A172 (cell line): ENCODE results near the gene PRKAB2. TPM values are rescaled to one million over a fixed set of nuclear protein-coding genes. Genes with fewer than 3 reads are reported as not detected.
"Not testable (repeated sequence)": the region's sequence is repeated elsewhere in the genome, so short reads cannot be mapped to it uniquely, and the experiment has no call there.

Source experiments
- DNase-seq: peaks from one replicate; pipeline ENCODE4 v3.0.0-alpha.2; 2015; ENCODE audit warnings: low spot score
- total RNA-seq: library from RNA; depleted of rRNA; stranded (reverse); fragments of >200 nt; shearing (Covaris generic); gene quantifications from 2 replicates; pipeline ENCODE4 v1.2.3, GENCODE V29; 2014; rRNA removed

PRKAB2 gene
- total RNA-seq, 1 experiment from 2014 or later: 6.4 TPM

DNA sequence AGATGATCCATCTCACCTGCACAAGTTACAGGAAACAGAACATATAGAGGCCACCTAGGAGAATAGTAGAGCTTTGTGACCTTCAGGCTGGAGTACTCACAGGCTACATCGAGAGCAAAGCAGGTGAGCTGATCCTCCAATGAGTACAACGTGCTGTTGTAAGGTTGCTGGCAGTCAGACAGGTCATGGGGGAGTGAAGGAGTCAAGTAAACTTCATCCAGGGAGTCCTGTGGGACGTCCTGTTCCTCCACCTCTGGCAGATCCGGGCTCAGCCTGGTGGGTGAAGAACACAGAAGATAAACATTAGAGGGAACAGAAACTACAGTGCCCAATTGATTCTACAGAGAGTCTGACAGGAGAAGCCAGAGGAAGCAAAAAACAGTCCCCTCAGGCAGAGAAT, 62.5 kb downstream of the PRKAB2 start:
- no peak for DNase-seq

DNA sequence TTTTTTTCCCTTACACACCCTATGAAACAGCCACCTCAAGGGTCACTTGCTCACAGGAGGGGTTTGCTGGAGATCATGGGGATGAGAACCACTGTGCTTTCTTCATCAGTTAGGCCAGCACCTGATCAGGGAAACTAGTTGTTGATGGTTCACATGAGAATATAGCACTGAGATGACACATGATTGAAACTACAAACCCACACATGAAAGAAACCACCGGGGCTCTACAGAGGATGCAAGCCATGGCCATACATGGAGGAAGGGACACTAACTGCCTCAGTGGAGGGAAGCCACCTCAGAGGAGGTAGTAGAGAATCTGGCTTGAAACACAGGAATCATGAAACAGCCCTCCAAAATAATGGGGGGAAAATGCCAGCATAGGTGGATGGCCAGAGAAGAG, 63.2 kb downstream of the PRKAB2 start:
- DNase-seq: no peak

DNA sequence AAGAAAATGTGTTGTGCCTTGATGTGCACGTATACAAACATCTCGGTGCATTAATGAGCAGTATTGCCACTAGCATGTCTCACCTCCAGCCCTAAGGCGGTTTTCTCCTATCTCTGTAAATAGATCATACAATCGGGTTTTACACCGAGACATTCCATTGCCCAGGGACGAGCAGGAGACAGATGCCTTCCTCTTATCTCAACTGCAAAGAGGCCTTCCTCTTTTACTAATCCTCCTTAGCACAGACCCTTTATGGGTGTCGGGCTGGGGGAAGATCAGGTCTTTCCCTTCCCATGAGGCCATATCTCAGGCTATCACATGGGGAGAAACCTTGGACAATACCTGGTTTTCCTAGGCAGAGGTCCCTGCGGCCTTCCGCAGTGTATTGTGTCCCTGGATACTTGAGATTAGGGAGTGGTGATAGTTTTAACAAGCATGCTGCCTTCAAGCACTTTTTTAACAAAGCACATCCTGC, 65.8 kb downstream of the PRKAB2 start:
- DNase-seq: not testable (repeated sequence)

DNA sequence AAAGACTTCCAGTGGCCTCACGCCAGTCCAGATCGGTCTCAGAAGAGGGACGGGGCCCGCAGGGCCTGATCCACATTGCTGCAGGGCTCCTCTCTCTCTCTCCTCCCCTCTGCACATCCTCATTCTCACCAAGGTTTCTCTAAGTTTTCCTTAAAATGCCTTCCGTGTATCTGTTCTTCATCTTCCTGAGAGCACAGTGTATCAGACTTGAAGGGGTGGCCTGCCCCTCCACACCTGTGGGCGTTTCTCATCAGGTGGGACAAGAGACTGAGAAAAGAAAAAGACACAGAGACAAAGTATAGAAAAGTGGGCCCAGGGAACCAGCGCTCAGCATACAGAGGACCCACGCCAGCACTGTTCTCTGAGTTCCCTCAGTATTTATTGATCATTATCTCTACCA, 66.4 kb downstream of the PRKAB2 start:
- no peak for DNase-seq

Other genes starting within 250 kb of the PRKAB2 start
- 4.9 and 6.2 TPM in 2 replicates for gene NBPF12, start 234.1 kb downstream of the PRKAB2 start, total RNA-seq
- 0.48 TPM in 1 of 2 replicates, not detected in the other for gene FMO5, start 52.9 kb upstream of the PRKAB2 start, total RNA-seq
- gene CHD1L, start 70.2 kb upstream of the PRKAB2 start, total RNA-seq: 41.1 and 41.4 TPM in 2 replicates